Measurements from ENCODE around the gene GPBP1L1.

GRCh38 chr1:45617618-45618017, 68.7 kb downstream of the GPBP1L1 start:
- no peak for TF ChIP-seq SMC3 (conservative IDR thresholded peaks at IDR 0.05; ENCODE audit: poor library complexity)
- TF ChIP-seq CTCF (IDR thresholded peaks at IDR 0.05; ENCODE audit: poor library complexity, severe bottlenecking): no peak
- no peak for TF ChIP-seq MXI1 (conservative IDR thresholded peaks at IDR 0.05; ENCODE audit: poor library complexity, severe bottlenecking)
- TF ChIP-seq POLR2AphosphoS5 (IDR thresholded peaks at IDR 0.05): no peak
- TF ChIP-seq REST (IDR thresholded peaks at IDR 0.05; ENCODE audit: borderline replicate concordance): no peak
- TF ChIP-seq EZH2 (IDR thresholded peaks at IDR 0.05; ENCODE audit: borderline replicate concordance, insufficient read depth, low read length, poor library complexity, severe bottlenecking): no peak
- no peak for TF ChIP-seq RAD21 (conservative IDR thresholded peaks at IDR 0.05)
- no peak for TF ChIP-seq EP300 (conservative IDR thresholded peaks at IDR 0.05; ENCODE audit: poor library complexity, severe bottlenecking)
- no peak for TF ChIP-seq TAF1 (IDR thresholded peaks at IDR 0.05; ENCODE audit: low read depth)

Data from neural cell (in vitro differentiated cells).